SK-N-SH (cell line): ENCODE measurements around the gene PHF20.

Source experiments
- CTCF ChIP-seq: fragments of 200-600 bp; sonication (generic); IDR thresholded peaks from 2 replicates; pipeline ENCODE4 v1.6.1; 2017; ENCODE audit warnings: antibody characterized with exemption, mild to moderate bottlenecking, moderate library complexity
- EP300 ChIP-seq, 2 experiments: IDR thresholded peaks; 2 replicates each; pipeline versions ENCODE4 v1.4.0 to v1.6.1; 2012; ENCODE audit warnings: borderline replicate concordance in 1 of 2, low read depth in 1 of 2, low read length in 1 of 2
- MAX ChIP-seq: IDR thresholded peaks from 2 replicates; pipeline ENCODE4 v1.4.0; 2012; ENCODE audit warnings: low read depth
- MXI1 ChIP-seq: IDR thresholded peaks from 2 replicates; pipeline ENCODE4 v1.6.1; 2012; ENCODE audit warnings: mild to moderate bottlenecking, low read depth, low read length, improper control_type of control experiment
- POLR2AphosphoS5 ChIP-seq: IDR thresholded peaks from 2 replicates; pipeline ENCODE4 v1.6.1; 2012; ENCODE audit warnings: low read depth, low read length
- RCOR1 ChIP-seq: fragments of 150-350 bp; IDR thresholded peaks from 2 replicates; pipeline ENCODE4 v1.6.1; 2017; ENCODE audit warnings: antibody characterized with exemption, low read length
- RFX5 ChIP-seq: IDR thresholded peaks from 2 replicates; pipeline ENCODE4 v1.6.1; 2012; ENCODE audit warnings: mild to moderate bottlenecking, improper control_type of control experiment, low read length
- TAF1 ChIP-seq: IDR thresholded peaks from 2 replicates; pipeline ENCODE4 v1.6.1; 2012; ENCODE audit warnings: low read depth, mild to moderate bottlenecking, low read length, moderate library complexity, borderline replicate concordance

- no peak for TF ChIP-seq RCOR1
- TF ChIP-seq MXI1 = no peak
- no peak for TF ChIP-seq CTCF
- TF ChIP-seq EP300 (IDR thresholded peaks at IDR 0.05; ENCODE audit: borderline replicate concordance in 1 of 2, low read depth in 1 of 2, low read length in 1 of 2) = no peak
- no peak for TF ChIP-seq POLR2AphosphoS5
- no peak for TF ChIP-seq RFX5
- no peak for TF ChIP-seq MAX
- no peak for TF ChIP-seq TAF1
Observed at GRCh38 chr20:35917077-35917476, 145.3 kb downstream of the PHF20 start.
